Gastrocnemius medialis (tissue), 4 donors: ENCODE measurements around the gene MDK. TPM values are rescaled to one million over a fixed set of nuclear protein-coding genes. Genes with fewer than 3 reads are reported as not detected.

Experiments
- ATAC-seq, 2 donors: fragments of 150-250 bp; one replicate each; pipeline ENCODE4 v1.9.1; 2016
- DNase-seq, 2 donors: peaks; one replicate each; pipeline ENCODE4 v3.0.0-alpha.2; 2019
- H3K27ac ChIP-seq, 4 donors: fragments of 200-600 bp; sonication (generic); 1 replicate in 1 of 4; 2 replicates in 3 of 4; pipeline ENCODE4 v1.5.1; 2016 to 2018; ENCODE audit warnings: mild to moderate bottlenecking in 2 of 4, moderate library complexity in 1 of 4
- H3K27me3 ChIP-seq, 3 donors: fragments of 200-600 bp; sonication (generic) in 2 of 3; 1 replicate in 1 of 3; 2 replicates in 2 of 3; pipeline versions ENCODE4 v1.5.1 to v1.6.0; 2016 to 2019; ENCODE audit warnings: mild to moderate bottlenecking in 1 of 3, moderate library complexity in 1 of 3
- H3K36me3 ChIP-seq, 2 donors: fragments of 200-600 bp; sonication (generic) in 1 of 2; one replicate each; pipeline ENCODE4 v1.5.1; 2017 to 2018
- H3K4me1 ChIP-seq, 2 donors: fragments of 200-600 bp; sonication (generic) in 1 of 2; one replicate each; pipeline ENCODE4 v1.5.1; 2016 to 2017; ENCODE audit warnings: mild to moderate bottlenecking in 2 of 2
- H3K4me3 ChIP-seq, 4 donors: fragments of 200-600 bp; sonication (generic) in 3 of 4; 1 replicate in 1 of 4; 2 replicates in 3 of 4; pipeline ENCODE4 v1.5.1; 2016 to 2019; ENCODE audit warnings: mild to moderate bottlenecking in 2 of 4
- H3K9me3 ChIP-seq, 3 donors: fragments of 200-600 bp; sonication (generic) in 2 of 3; 1 replicate in 1 of 3; 2 replicates in 2 of 3; pipeline ENCODE4 v1.5.1; 2016 to 2019
- CTCF ChIP-seq, 5 experiments: fragments of 450-650 bp in 3 of 5; fragments of 200-600 bp in 2 of 5; sonication (generic) in 2 of 5; IDR thresholded peaks in 4 of 5; conservative IDR thresholded peaks in 1 of 5; 1 replicate in 4 of 5; 2 replicates in 1 of 5; pipeline ENCODE4 v1.5.1; 2016 to 2019; ENCODE audit warnings: antibody characterized with exemption in 5 of 5, mild to moderate bottlenecking in 3 of 5, moderate library complexity in 3 of 5
- POLR2A ChIP-seq, 2 donors: fragments of 450-650 bp; IDR thresholded peaks; one replicate each; pipeline ENCODE4 v1.6.1; 2017; ENCODE audit warnings: antibody characterized with exemption in 2 of 2, mild to moderate bottlenecking in 2 of 2, moderate library complexity in 2 of 2
- in situ Hi-C, 4 donors: fragments of 200-750 bp; cut with MboI; loops; one replicate each; pipeline versions ENCODE4 v1.15.0 to v1.8.0; 2017; ENCODE audit warnings: low sequenced_read_pairs in 4 of 4
- intact Hi-C: fragments of 100-400 bp; cut with DNase I; formaldehyde crosslinking; loops from one replicate; pipeline ENCODE4 v1.15.1; 2023; ENCODE audit warnings: low total_unique reads
- total RNA-seq, 4 donors: library from RNA; depleted of rRNA; stranded (reverse); fragments of >200 nt; gene quantifications; one replicate each; pipeline versions ENCODE4 v1.1.0 to v1.2.3, GENCODE V29; 2016

MDK gene
- total RNA-seq, 4 donors from 2014 or later: 1.6 to 1.9 TPM; not detected in 2

DNA sequence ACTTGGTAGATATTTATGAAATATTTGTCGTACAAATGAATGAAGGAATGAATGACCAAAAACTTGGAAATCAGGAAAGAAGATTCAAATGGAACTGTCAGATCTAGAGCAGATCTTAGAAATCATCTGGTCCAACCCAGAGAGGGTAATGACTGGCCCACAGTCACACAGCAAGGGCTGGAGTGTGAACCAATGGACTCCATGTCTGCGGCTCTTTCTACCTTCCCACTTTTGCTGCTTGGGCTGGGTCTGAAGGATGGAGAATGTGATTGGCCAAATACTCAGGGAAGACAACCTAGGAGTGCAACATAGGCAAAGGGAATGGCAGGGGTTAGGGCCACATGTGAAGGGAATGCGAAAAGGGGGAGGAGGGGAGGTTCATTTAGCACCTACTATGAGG lies 40.0 kb upstream of the MDK start:
- peak overlapping the region in 3 of 4 donors; percentile 38 to 63 (median 54) for H3K27ac ChIP-seq
- peaks cover 26 to 33% of the 10 kb centered on the region in 2 donors for H3K4me1 ChIP-seq
- no peak for ATAC-seq
- no peak for DNase-seq
- H3K36me3 ChIP-seq: no peaks in the 10 kb centered on the region
- in situ Hi-C loops (no loop called here), intact Hi-C loops (loop anchor here (10.0 kb wide), 1 partner anchor 217 kb away; the partner anchor contains the start of gene PHF21A)
- no peak overlapping the region for H3K4me3 ChIP-seq
- no peak for TF ChIP-seq POLR2A (IDR thresholded peaks at IDR 0.05)
- TF ChIP-seq CTCF (IDR thresholded peaks at IDR 0.05 in 4 of 5, conservative IDR thresholded peaks at IDR 0.05 in 1 of 5): no peak
- no peaks in the 10 kb centered on the region for H3K27me3 ChIP-seq
- no peaks in the 10 kb centered on the region for H3K9me3 ChIP-seq

DNA sequence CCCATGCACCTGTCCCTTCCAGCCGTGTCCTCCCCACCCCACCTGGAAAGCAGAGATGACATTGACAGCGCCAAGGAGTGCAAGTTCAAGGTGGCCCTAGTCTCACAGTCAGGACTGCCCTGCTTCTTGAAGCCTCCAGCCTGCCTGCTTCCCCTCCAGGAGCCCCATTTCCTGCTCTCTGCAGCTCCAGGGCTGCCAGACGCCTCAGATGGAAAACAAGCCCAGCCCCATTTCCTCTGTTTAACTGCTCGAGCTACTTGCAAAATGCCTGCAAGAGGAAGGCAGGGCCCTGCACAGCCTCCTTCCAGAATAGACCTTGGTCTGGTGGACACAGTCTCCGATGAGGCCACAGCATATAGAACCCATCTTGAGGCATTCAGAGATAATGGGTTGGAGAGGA lies 39.2 kb upstream of the MDK start:
- in situ Hi-C loops: no loop called here
- ATAC-seq (no peak), DNase-seq (no peak)
- no peaks in the 10 kb centered on the region for H3K36me3 ChIP-seq
- intact Hi-C loops: loop anchor here (10.0 kb wide), 1 partner anchor 217 kb away; the partner anchor contains the start of gene PHF21A
- H3K9me3 ChIP-seq: no peaks in the 10 kb centered on the region
- H3K27ac ChIP-seq: peak overlapping the region; percentile 4 to 63 (median 46)
- H3K27me3 ChIP-seq: no peaks in the 10 kb centered on the region
- H3K4me3 ChIP-seq: no peak overlapping the region
- TF ChIP-seq POLR2A (IDR thresholded peaks at IDR 0.05): no peak
- no peak for TF ChIP-seq CTCF (IDR thresholded peaks at IDR 0.05 in 4 of 5, conservative IDR thresholded peaks at IDR 0.05 in 1 of 5)
- H3K4me1 ChIP-seq: peaks cover 32 to 33% of the 10 kb centered on the region in 2 donors

GRCh38 chr11:46343520-46343919 lies 37.9 kb upstream of the MDK start:
- Histone ChIP-seq H3K9me3 (no peaks in the 10 kb centered on the region), H3K27me3 (no peaks in the 10 kb centered on the region), H3K4me1 (peaks cover 33% of the 10 kb centered on the region in 2 donors), H3K4me3 (no peak overlapping the region), H3K36me3 (no peaks in the 10 kb centered on the region), H3K27ac (peak overlapping the region in 2 of 4 donors; percentile 9 to 63)
- in situ Hi-C loops (no loop called here), intact Hi-C loops (loop anchor here (10.0 kb wide), 1 partner anchor 219 kb away; the partner anchor contains the start of gene PHF21A)
- TF ChIP-seq CTCF (IDR thresholded peaks at IDR 0.05 in 4 of 5, conservative IDR thresholded peaks at IDR 0.05 in 1 of 5) (no peak), POLR2A (IDR thresholded peaks at IDR 0.05) (no peak)
- ATAC-seq (no peak), DNase-seq (no peak)

GRCh38 chr11:46345131-46345597 lies 36.3 kb upstream of the MDK start:
- Histone ChIP-seq H3K27me3 (no peaks in the 10 kb centered on the region), H3K9me3 (no peaks in the 10 kb centered on the region), H3K27ac (peak overlapping the region; percentile 54 to 72 (median 70)), H3K4me1 (peaks cover 17 to 24% of the 10 kb centered on the region in 2 donors), H3K4me3 (peak overlapping the region; percentile 38 to 54 (median 49)), H3K36me3 (no peaks in the 10 kb centered on the region)
- no peak for TF ChIP-seq CTCF (IDR thresholded peaks at IDR 0.05 in 4 of 5, conservative IDR thresholded peaks at IDR 0.05 in 1 of 5)
- peak in 1 of 2 donors; percentile 47 for TF ChIP-seq POLR2A (IDR thresholded peaks at IDR 0.05)
- no peak for DNase-seq
- intact Hi-C loops (loop anchor here (10.0 kb wide), 1 partner anchor 220 kb away; the partner anchor contains the start of gene PHF21A), in situ Hi-C loops (no loop called here)
- ATAC-seq: no peak
